PFSK-1 (cell line): ENCODE results near the gene C3.

Source experiments
- POLR2AphosphoS5 ChIP-seq: IDR thresholded peaks from 2 replicates; pipeline ENCODE4 v1.6.1; 2012; ENCODE audit warnings: low read depth, mild to moderate bottlenecking, control low read depth, low read length, moderate library complexity
- SIN3A ChIP-seq: IDR thresholded peaks from 2 replicates; pipeline ENCODE4 v1.6.1; 2012; ENCODE audit warnings: mild to moderate bottlenecking, low read length, moderate library complexity, borderline replicate concordance; ENCODE audit not compliant: insufficient read depth
- TF ChIP-seq, protein P1 (sequence below), 2 experiments: IDR thresholded peaks; 2 replicates each; pipeline versions ENCODE4 v1.6.1 to v1.8.0; 2011 to 2012; ENCODE audit warnings: low read depth in 2 of 2, low read length in 2 of 2, control low read depth in 1 of 2, inconsistent platforms in 1 of 2, mild to moderate bottlenecking in 1 of 2, moderate library complexity in 1 of 2; ENCODE audit not compliant: insufficient read depth in 1 of 2

DNA sequence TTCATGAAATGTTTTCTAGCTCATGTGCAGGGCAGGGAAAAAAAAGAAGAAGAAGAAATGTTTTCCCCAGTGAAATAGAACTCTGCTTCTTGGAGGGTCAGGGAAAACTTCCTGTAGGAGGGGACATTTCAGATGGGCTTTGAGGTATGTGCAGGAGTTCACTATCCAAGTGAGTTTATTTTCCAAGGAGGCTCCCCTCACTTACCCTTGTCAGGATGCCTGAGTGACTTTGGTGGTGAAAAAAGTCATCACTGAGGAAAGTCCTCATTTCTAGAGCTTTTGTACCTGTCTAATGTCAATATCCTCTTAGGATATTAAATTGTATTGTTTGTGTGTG is 656 bp upstream of the C3 start:
- TF ChIP-seq SIN3A (no peak), POLR2AphosphoS5 (no peak)
- TF ChIP-seq, protein P1, sequence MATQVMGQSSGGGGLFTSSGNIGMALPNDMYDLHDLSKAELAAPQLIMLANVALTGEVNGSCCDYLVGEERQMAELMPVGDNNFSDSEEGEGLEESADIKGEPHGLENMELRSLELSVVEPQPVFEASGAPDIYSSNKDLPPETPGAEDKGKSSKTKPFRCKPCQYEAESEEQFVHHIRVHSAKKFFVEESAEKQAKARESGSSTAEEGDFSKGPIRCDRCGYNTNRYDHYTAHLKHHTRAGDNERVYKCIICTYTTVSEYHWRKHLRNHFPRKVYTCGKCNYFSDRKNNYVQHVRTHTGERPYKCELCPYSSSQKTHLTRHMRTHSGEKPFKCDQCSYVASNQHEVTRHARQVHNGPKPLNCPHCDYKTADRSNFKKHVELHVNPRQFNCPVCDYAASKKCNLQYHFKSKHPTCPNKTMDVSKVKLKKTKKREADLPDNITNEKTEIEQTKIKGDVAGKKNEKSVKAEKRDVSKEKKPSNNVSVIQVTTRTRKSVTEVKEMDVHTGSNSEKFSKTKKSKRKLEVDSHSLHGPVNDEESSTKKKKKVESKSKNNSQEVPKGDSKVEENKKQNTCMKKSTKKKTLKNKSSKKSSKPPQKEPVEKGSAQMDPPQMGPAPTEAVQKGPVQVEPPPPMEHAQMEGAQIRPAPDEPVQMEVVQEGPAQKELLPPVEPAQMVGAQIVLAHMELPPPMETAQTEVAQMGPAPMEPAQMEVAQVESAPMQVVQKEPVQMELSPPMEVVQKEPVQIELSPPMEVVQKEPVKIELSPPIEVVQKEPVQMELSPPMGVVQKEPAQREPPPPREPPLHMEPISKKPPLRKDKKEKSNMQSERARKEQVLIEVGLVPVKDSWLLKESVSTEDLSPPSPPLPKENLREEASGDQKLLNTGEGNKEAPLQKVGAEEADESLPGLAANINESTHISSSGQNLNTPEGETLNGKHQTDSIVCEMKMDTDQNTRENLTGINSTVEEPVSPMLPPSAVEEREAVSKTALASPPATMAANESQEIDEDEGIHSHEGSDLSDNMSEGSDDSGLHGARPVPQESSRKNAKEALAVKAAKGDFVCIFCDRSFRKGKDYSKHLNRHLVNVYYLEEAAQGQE (IDR thresholded peaks at IDR 0.05; ENCODE audit: insufficient read depth in 1 of 2, low read depth in 2 of 2, low read length in 2 of 2), result no peak
